NCI-H748 treated with DMSO at 0.1 percent for 48 hours (cell line): Measurements from ENCODE around the gene HELZ2.

ENCODE experiments used
- DNase-seq: peaks from one replicate; lab custom pipeline; 2025; lab: John Stamatoyannopoulos, UW

The HELZ2 gene

DNA sequence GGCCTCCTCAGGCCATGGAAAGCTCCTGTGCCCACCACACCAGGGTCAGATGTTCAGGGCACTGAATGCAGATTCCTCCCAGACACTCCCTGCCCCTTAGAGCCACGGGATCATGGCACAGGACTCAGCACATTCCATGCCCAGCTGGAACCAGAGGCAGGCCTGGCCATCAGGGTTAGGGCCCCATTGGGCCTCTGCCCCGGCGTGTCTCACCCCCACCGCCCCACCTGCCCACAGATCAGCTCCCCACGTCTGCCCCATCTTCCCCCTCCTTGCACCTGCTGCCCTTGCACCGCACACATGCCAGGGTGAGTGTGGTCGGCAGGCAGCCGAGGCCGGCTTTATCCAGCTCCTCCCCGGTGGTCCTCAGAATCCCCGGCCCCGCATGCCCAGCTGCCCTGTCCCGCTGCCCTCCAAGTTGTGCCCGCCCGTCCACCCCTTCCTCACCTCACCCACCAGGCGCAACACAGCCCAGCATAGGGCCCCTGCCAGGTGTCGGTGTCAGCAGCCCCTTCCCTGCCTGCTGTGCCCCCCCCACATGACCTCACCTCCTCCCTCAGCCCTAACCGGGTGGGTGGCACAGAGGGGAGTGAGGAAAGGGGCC, 24.3 kb downstream of the HELZ2 start:
- DNase-seq: no peak

DNA sequence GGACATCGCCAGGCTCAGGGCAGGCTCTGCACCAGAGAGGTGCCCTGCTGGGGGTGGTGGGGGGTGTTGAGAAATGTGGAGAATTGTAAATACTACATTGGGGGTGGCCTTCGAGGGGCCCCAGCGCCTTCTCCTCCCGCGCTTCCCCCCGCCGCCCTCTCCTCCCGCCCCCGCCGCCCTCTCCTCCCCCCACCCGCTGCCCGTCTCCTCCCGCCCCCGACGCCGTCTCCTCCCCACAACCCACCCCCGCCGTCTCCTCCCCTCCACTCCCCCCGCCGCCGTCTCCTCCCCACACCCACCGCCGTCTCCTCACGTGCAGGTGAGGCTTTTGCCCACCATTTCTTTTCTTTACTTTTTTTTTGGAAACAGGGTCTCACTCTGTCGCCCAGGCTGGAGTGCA, 25.0 kb downstream of the HELZ2 start:
- no peak for DNase-seq

DNA sequence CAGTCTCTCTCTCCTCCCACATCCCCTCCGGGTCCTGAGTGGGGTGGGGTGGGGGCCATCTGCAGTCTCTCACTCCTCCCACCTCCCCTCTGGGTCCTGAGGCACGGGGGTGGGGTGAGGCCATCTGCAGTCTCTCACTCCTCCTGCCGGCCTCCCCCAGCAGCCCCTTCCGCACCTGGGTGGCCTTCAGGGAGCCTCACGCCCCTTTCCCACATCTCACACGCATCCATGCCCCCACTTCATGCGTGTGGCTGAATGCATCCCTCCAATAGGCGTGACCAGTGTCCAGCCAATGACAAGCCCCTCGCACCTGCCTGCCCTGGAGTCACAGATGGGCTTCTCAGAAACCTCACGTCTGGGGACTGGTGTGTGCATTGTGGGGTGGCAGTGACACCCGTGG, 25.5 kb downstream of the HELZ2 start:
- DNase-seq: no peak

DNA sequence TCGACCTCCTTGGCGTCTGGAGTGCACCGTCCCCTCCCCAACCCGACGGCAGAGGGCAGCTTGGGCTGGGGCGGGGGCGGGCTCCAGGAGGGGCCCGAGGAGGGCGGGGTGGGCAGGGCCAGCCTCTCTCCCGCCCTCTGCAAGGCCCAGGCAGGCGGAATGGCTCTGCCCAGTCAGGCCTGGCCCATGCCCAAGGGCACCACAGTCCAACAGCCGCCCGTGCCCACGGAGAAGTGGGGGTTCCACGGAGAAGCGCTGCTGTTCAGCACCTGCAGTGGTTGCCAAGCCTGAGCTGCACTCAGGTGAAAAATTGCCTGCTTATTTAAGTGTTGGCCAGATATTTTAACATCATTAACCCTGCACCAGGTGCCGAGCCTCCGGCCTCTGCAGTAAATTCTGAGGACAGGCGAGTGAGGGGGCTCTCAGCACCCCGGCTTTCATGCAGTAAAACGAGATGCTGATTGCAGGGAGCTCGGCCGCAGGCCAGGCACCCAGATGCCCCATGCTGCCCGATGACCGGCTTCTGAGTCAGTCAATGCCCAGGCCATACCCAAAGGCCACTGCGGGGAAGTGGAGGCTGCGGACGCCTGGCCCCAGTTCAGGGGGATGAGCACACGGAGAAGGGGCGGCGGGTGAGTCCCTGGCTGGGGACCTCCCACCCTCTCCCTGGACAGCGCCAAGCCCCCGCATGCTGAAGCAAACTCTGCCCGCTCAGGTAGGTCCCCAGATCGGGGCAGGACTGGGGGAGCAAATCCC, 26.1 kb downstream of the HELZ2 start, which contains the start of gene SRMS:
Gene SRMS (minus strand): TSS at position 25 of the 756 bp plus-strand sequence. CDS start 286 bp downstream, outside the sequence.
- DNase-seq: no peak

DNA sequence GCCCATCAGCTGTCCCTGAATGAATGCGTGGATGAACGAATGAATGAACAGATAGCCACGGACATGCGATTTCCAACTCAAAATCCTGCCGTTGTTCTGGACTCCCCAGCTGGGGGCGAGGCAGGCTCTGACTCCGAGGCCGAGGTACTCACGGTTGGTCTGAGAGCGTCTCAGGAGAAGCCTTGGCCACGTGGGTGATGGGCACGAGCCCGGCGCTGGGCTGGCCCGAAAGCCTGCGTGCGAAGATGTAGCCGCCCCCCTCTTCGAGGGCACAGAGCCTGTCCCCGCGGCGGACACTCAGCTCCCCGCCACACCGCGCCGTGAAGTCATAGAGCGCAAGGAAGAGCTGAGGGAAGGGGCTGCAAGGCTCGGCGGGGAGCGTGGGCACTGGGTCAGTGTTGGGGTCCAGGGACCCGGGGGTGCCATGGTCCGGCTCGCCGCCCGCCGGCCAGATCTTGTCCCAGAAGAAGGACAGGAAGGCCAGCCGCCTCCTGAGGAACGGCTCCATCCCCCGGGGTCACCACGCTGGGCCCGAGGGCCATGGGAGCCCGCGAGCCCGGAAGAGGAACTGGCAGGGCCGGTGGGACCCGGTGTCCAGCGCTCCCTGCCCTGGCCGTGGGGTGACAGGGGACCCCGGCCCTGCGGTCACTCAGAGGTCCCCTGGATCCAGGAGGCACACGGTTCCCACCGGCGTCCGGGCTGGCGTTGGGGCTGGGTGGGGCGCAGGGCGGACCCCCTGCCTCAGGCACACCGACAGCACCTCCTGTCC, 26.9 kb downstream of the HELZ2 start:
- DNase-seq: no peak

DNA sequence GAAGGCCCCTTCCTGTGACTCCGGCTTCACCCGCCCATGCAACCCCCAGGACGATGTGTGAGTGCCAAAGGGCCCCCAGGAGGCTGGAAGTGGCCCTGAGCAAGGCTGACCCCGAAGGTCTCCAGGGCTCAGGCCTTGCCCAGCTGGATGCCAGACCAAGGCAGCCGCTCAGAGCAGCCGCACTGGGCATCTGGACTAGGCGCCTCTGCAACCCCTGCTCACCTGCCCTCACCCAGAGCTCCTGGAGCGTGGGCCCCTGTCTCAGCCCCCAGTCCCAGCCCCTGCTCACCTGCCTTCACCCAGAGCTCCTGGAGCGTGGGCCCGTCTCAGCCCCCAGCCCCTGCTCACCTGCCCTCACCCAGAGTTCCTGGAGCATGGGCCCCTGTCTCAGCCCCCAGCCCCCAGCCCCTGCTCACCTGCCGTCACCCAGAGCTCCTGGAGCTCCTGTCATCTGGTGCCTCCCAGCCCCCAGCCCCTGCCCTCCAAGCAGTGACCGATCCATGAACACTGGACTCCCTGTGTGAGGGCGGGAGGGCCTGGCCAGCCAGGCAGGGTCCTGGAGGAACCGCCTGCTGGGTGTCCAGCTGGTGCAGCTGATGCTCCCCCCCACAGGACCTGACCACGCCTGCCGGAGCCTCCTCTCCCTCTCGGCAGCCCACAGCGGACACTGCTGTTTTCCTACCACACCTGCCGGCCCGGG, 27.6 kb downstream of the HELZ2 start:
- DNase-seq: no peak

DNA sequence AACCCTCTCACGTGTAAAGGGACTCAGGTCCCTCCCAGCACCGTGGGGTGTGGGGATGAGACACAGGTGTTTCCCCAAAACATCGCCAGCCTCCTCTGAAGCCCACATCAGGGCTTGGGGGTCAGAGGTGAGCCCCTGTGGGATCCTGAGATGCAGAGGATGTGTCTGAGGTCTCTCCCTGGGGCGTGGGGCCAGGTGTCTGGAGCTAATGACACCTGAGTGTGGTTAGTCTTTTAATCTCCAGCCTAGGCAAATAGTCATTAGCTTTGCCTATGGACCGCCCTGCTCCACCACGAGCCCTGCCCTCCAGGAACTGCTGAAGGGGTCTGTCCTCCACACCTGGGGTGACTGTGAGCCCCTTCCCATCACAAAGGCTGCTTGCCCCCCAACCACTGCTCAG, 28.2 kb downstream of the HELZ2 start:
- no peak for DNase-seq

DNA sequence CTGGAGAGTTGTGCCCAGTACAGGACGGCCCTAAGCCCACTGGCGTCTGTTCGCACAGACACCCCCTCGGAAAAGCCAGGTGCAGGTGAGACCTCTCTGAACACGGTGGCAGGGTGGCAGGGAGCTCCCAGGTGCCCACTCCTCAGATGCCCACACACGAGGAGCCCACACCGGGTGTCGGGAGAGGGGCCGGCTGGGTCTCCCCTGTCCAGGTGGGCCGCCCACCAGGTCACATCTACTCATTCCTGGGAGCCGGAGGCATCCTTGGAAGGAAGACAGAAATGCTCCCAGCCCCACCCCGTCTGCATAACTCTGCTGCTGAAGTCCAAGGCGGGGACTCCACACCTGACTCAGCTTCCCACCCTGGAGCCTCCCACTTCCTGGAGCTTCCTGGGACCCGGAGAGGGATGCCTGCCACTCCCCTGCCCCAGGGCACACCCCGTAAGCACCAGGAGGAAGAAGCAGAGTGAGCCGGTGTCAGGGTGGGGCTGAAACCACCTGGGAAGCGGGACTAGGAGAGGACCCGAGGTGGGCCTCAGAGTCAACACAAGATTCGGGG, 29.0 kb downstream of the HELZ2 start:
- no peak for DNase-seq

DNA sequence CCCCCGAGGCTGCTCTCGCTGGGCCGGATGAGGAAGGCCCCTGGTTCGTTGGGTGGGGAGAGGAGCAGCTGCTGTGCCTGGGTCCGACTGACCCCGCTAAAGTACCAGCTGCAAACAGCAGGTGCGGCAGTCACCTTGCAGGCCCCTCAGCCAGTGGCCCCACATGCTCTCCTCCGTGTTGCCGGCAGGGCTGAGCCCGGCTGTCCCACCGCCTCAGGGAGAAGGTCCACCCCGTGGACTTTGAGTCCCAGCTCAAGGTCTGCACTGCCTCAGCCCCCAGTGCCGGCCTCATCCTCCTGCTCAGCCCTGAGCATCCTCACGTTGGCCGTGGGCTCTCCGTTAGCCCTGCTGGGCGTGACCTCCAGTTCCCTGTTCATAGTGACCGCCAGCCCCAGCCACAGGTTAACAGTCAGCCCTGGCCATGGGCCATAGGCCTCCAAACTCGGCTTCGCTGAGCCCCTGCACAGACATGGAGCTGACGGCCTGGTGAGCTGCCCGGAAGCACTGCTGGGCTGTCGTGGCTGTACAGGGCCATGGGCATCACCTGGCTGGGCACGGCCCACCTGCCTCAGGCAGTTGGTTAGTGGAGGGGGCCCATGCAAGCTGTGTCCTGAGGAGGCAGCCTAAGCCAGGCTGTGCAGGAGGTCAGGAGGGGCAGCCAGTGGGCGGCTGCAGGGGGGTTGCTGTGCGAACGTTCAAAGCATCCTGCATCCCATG, 29.6 kb downstream of the HELZ2 start:
- DNase-seq: no peak

DNA sequence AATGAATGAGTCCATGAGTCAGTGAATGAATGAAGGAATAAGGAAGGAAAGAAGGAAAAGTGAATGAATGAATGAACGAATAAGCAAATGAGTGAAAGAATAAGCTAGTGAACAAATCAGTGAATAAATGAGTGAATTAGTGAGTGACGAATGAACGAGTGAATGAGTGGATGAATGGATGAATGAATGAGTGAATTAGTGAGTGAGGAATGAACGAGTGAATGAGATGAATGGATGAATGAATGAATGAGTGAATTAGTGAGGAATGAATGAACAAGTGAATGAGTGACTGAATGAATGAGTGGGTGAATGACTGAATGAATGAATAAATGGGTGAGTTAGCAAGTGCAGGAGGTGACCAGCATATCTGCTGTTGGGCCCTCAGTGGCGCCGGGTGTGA, 30.3 kb downstream of the HELZ2 start:
- no peak for DNase-seq

DNA sequence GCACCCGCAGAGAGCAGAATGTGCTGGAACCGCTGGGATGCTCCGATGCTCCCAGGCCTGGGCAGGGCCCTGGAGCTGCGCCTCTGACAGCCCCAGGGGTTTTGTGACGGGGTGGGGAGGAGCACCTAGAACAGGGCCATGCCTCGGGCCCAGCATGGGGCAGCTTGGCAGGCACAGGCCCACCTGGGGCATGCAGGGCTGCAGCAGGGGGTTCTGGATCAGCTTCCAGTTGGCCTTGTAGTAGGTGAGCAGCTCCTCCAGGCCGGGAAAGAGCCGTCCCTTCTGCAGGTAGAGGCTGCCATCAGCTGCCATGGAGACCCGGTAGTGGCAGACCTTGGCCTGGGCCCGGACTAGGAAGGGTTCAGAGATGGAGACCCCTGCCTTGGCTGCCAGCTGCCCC, 30.9 kb downstream of the HELZ2 start:
- no peak for DNase-seq

DNA sequence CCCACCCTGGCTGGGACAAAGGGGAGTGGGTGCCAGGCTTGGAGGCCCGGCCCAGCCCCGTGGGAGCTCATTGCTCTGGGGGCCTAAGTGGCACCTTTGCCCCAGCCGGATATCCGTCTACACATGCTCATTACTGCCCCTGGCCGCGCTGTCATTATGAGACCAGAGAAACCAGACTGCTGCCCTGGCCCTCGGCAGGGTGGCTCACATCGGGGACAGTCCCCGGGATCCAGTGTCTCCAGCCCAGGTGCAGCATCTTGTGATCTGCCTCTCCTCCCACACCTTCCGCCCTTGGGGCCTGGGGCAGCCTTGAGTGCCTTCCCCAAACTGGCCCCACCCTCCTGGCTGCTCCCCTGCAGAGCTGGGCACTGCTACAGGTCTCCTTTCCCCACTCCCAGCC, 31.3 kb downstream of the HELZ2 start:
- DNase-seq: no peak

DNA sequence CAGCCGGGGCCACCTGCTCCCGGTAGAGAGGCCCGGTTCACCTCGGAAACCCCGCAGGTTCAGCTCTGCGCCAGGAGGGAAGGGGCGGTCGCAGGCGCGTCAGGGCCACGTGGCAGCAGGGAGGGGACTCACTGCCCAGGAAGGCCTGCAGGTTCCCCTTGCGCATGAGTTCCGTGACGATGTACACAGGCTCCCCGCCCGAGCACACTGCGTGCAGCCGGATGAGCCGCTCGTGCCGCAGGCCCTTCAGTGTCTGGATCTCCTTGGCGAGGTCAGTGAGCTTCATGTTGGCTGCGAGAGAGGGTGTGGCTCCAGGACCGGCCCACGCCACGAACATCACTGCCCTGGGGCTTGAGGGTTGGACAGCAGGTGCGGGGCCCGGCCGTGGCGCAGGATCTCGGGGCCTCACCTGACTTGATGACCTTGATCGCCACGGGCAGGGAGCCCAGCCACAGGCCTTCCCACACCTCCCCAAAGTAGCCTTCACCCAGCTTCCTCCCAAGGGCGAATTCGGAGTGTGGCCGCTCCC, 31.9 kb downstream of the HELZ2 start:
- DNase-seq: no peak

DNA sequence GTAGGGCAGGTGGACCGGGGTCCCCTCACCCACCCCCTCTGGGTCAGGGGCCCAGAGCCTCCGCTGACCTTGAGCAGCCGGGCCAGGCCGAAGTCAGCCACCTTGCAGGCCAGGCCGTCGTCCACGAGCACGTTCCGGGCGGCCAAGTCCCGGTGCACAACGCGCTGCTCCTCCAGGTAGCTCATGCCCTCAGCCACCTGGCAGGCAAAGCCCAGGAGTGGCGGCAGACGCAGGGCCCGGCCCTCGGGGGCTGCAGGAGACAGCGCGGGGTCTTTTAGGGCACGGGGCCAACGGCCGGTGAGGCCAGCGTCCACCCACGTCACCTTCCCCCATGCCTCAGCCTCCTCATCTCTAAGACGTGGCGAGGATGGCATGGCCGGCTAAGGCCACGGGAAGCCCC, 32.7 kb downstream of the HELZ2 start:
- DNase-seq: no peak

DNA sequence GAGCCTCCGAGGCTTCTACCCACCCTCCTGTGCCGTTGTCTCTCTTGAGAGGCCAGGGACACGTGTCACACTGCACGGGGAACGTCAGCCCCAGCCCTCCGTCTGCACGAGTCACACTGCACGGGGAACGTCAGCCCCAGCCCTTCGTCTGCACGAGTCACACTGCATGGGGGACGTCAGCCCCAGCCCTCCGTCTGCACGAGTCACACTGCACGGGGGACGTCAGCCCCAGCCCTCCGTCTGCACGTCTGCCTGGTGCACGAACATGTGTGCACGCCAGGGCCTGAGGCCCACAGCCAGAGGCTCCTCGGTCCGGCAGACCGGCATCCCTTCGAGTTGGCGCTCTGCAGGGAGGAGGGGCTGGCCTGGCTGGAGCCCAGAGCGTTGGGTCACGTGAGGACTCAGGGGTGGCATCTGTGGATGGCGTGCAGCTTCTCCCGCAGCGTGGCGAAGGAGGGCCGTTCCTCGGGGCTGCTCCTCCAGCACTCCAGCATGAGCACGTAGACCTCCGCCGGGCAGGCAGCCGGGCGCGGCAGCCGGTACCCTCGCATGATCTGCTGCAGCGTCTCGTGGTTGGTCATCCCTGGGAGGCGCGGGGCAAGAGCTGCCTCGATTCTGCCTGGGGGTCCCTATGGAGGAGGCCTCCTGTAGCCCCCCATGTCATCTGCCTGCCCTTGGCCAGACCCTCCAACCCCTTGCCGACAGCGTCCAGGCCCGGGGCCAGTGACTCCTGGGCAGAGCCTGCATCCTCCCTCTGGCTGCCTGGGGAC, 33.4 kb downstream of the HELZ2 start:
- DNase-seq: no peak

DNA sequence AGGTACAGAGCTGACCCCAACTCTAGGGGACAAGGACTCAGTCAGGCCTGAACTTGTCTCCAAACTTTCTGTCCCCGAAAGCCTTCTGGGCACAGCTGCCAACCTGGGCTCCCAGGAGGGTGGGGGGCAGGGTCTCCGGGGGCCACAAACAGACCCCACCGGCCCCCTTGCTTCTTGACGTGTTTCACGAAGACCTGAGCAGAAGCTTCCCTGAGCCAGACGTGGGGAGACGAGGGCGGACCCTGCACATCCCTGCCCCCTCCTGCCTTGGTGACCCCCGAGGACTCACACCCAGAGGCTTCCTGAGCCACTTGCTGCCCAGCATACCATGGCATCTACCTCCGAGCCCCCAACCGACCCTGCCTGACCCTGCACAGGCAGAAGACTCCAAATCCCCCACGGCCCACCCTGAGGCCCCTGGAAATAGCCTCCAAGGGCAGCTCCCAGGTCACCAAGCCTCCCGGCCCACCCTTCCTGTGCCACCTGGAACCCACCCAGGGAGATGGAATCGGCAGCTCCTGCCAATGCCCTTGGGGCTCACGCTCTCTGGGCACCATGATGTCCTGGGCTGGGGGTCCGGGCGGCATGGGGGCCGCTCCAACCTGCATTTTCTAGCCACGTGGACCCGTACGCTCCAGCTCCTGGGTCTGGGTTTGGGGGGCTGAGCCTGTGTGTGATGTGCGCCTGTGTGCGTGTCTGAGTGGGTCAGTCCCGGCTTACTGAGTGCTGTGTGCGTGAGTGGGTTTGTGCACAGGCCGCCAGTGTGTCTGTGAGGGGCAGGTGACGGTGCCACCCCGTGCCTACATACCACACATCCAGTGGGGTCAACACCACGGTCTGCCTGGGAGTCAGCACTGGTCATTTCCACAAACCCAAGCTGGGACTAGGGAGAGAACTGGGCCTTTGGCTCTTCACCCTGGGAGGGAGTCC, 34.3 kb downstream of the HELZ2 start:
- no peak for DNase-seq

DNA sequence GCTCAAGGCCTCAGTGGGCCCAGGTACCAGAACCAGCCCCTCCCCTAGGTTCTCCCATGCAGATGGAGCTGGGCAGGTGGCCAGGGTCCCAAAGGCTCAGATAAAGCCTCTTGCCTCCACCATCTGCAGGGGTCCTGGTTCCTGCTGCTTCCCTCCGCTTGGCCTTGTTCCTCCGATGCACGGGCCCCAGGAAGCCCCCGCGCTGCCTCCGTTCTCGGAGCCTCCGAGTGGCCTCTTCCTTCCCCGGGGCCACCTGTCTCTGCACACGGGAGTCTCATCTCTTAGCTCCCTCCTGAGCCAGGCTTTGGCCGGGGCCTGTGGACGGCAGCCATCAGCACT, 35.0 kb downstream of the HELZ2 start:
- DNase-seq: no peak

DNA sequence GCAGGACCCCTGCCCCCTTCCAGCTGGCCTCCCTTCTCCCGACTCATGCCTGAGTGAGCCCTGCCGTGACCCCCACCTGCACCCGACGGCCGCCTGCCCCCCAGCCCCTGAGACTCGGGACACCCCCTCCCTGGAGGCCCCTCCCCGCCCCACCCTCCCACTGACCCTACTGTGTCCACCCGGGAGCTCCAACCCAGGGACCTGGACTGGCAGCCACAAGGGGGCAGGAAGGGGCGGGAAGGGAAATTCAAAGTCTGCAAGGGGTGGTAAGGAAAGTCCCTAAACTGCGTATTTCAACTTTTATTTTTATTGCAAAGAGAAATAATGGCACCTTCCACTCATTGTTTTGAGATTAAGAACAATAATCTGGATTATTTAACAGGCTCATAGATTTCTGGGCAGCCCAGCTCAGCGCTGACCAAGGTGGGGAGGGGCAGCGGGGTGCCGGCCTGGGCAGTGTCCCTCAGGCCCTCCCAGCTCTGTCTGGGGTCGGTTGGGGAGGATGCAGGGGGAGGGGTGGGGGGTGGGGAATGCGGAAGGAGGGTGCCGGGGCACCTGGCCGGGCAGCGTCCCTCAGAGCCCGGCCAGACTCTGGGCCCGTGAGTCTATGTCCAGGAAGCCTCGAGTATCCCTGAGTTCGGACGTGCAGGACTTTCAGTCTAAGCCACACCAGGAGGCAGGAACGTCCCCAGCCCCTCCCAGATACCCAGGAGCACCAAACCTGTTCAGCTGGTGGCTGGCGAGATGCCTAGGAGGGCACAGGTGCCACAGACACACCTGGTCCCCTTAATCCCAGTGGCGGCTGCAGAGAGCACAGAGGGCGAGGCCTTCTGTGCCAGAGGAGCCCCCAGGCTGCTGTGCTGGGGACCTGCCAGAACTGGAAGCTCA, 35.6 kb downstream of the HELZ2 start:
- no peak for DNase-seq
